ENCODE results near the gene MAPK11.

The MAPK11 gene

DNA sequence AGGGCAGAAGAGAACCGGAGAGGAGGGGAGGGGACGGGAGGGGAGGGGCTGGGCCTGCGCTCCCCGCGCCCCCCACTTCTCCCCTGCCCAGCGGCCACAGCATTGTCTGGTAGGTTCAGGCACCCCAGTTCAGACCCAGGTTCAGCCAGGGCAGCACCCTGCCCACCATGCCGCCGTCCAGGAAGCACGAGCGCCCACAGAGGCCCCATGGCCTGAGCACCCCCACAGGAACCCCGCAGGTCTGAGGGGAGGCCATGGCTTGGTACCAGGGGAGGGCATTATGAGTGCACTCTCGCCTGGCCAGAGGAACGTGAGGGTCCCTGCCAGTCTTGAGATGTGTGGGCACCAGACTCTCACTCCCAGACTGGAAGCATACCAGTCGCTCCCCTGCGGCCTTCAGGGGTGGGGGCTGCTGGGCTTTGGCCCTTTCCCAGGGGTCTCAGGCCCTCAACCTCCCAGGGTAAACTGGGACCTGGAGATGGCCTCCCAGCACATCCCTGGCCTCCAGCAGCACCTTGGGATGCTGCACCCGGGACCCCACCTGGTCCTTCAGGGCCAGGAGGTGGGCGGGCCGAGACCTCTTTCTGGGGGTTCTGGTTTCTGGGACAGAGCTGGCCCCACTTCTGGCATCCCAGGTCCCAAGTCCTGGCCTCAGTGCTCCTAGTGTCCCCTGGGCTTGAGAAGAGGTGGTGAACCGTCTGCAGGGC, 37.9 kb upstream of the MAPK11 start:
- no peak for DNase-seq

DNA sequence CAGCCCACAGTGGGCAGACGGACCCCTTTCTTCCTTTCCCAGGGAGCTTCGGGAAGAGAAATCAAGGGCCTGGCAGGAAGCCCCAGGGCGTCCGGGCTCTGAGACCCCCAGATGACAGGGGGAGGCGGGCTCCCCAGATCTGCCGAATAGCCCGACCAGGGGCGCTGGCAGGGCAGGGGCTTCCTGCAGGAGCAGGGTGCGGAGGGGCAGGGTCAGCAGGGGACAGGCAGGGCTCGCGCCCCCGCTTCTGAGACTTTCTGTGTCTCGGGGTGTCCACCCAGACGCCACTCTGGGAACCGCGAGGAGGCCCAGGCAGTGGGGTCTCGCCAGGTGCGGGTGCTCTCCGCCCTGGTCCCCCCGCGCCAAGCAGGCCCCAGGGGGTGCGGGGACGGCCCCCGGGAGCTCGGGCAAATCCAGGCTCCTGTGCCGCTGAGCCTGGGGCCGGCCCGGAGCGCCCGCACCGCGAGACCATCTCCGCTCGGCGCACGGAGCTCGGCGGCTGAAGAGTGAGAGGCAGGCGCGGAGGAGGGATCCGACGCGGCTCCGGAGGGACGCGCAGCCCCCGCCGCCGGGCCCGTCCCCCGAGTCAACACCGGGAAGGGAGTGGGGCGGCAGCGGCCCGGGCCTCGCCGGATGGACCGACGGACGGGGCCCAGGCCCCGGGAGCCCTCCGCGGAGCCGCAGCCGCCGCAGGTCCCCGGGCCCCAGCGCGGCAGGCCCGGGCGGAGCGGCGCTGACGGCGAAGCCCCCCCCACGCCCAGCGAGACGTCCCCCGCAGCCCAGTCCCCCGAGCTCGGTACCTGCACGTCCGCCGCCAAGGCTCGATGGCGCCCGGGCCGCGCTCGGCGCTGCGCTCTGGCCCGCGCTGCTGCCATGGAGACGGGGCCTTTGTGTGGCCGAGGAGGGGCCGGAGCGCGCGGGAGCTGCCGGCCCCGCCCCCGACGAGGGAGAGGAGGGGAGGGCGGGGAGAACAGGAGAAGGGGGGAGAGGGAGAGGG, 36.9 kb upstream of the MAPK11 start, which contains the start of gene PLXNB2:
Gene PLXNB2, minus strand, starts transcription at position 894 of the 997 bp plus-strand sequence. CDS start 17,062 bp downstream, outside the sequence.
- DNase-seq, result peak; percentile 87

DNA sequence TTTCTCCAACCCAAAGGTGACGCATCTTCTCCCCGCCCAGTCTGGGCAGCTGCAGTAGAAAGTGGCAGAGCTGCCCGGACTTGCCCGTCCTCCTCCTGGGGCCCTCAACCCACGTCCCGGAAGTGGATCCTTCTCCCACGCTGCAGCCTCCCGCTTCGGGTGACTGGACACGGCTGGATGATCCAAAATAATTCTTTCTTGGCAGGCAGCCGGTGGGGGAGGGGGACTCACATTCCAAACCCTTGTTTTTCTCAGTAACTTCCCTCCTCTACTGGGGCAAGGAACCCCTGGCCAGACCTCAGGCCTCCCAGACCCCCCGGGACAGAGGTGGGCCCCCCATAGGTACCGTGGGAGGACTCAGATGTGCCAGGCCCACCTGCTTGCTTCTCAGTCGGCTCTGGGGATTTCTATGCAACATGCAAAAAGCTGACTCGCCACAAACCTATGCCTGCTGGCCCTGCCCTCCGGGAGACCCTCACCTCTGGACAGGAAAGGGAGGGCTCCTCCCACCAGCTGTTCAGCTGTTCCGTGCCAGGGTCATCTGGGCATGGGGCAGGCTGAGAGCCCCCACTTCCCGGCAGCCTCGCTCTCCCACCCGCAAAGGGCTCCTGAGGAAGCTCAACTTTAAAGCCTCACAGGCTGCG, 35.9 kb upstream of the MAPK11 start:
- peak; percentile 49 for DNase-seq

DNA sequence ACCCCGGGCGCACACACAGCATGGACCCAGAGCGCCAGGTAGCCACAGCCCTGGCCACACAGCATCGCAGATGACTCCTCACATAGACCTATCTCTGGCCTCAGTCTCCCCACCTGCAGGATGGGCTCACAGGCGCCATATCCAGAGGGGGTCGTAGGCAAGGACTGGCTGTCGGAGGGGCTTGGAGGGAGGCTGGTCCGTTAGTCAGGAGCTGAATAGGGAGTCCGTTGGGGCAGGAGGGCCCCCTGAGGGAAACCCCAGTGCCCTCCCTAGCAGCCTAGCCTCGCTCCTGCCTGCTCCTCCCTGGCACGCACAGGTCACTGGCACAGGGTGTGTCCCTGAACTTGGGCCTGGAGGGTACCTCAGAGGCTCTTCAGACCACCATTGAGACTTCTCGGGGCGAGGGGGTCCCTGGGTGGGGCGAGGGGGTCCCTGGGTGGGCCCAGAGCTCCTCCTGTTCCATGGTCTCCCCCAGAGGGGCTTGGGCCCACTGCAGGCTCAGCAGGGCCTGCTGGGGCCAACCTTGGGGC, 35.3 kb upstream of the MAPK11 start:
- no peak for DNase-seq

DNA sequence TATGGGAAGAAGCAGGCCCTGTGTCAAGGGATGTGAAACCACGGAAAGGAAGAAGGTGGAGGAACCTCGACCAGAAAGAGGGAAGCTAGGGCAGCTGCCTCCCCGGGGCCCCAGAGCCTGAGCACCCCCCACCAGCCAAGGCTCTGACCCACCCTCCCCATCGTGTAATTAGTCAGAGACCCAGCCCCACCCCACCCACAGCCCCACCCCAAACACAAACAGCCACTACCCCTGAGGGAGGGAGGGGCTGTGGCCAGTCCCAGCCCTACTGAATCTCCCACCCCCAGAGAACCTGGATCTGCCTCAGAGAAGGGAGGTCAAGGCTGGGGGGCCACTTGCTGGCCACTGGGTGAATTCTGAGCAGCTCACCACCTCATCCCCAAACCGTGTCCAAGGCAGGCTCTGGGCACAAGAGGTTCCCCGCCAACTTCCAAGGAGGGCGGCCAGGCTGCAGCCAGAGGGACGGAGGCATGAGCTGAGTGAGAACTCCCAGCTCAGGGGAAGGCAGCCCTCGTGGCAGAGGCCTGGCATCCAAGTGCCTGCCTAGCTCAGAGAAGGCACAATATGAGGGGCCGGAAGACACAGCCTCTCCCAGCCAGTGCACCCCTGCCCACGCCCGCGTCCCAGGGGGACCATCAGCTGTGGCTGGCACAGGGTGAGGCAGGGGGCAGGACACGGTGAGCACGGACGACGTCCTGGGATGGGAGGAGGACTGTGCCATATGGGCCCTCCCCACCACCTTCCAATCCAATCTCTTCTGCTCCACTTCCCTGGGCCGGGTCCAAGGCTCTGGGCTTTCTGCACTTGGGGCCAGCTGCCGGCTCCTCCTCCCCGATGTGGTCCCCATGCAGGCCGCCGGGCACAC, 34.6 kb upstream of the MAPK11 start:
- DNase-seq, result peak; percentile 58

DNA sequence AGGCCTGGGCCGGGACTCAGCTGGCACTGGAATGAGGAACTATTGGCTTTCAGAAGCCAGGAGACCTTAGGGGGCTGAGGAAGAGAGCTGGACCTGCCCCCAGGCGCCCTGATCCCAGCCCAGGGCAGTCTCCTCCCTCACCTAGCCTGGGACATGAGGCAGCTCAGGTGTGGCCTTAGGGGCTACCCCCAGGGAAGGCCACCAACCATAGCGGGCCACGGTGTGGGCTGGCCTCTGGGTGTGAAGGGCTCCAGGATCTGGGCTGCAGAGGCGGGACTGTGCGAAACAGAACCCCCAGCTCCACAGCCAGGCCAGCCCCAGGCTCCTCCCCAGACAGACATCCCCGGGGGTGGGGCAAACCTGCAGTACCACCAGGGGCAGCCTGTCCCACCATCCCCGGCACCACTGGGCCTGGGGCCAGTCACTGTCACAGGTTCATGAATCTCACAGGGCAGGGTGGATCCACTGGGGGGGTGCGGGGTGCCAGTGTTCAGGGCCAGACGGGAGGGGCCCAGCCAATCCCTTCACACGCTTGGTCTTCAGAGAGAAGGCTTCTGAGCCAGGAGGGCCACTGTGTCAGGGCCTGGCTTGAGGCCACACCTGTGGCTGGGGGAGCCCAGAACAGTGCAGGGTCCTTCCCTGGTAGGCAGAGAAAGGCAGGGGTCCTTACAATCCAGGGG, 33.8 kb upstream of the MAPK11 start:
- peak; percentile 50 for DNase-seq

- DNase-seq, result no peak
Observed at GRCh38 chr22:50303515-50303847, 33.3 kb upstream of the MAPK11 start.

- DNase-seq, result no peak
Observed at GRCh38 chr22:50302564-50302963, 32.4 kb upstream of the MAPK11 start.

DNA sequence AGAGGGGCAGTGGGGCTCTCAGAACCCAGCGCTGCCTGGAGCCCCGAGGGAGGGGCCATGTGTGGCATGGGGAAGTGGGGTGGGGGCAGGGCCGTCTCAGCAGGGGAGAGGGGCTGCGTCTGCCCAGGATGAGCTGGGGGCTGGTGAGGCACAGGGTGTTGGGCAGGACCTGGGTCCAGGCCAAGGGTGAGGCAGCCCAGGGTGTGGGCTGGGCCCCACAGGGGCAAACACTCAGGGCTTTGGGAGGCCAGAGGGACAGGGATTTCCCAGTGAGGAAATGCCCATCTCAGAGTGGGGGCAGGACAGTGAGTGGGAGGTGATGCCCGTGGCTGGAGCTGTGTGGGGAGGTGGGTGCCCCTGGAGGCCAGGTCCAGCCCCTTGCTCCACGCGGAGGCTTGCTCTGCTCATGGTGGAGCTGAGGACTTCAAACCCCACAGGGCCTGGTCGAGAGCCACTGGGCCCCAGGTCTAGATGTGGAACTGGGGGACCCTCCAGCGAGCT, 31.9 kb upstream of the MAPK11 start:
- no peak for DNase-seq

GRCh38 chr22:50301581-50301991, 31.4 kb upstream of the MAPK11 start:
- no peak for DNase-seq

GRCh38 chr22:50300620-50301257, 30.6 kb upstream of the MAPK11 start:
- no peak for DNase-seq

DNA sequence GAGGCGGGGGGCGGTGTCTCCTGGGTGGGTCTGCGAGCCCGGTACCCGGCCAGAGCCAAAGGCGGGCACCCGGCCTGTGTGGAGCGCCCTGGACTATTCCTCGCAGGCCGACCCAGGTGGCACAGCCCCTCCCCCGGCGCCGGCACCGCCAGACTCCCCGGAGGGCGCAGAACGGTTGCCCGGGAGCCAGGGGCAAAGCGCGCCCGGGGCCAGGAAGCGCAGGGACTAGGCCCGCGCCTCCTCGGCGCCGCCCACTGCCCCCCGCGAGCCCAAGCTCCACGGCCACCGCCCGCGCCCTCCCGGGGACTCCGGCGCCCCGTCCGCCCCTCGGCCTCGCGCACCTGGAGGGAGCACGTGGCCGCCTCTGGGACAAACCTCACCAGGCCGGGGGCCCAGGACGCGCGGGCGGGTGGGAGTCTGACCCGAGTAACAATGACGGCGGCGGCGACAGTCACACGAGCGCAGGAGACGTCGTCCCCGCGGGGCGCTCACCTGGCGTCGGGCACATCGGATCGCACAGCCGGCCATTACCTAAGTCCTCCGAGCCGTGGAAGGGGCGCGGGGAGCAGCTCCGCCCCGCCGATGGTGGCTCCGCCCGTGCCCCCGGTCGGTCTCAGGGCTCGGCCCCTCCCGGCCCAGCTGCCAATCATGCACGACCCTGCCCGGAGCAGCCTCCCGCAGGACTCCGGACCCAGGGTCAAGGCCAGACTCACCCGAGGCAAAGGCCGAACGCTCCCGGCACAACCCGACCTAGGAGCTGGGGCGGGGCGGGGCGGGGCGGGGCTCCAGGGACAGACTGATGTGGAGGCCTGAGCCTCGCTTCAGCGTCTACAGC, 29.8 kb upstream of the MAPK11 start:
- no peak for DNase-seq

- no peak for DNase-seq
Observed at GRCh38 chr22:50298937-50299784, 29.0 kb upstream of the MAPK11 start.

GRCh38 chr22:50298266-50298637, 28.1 kb upstream of the MAPK11 start:
- no peak for DNase-seq

GRCh38 chr22:50297510-50298265, 27.5 kb upstream of the MAPK11 start:
- DNase-seq, result no peak

- no peak for DNase-seq
Observed at GRCh38 chr22:50296658-50297490, 26.7 kb upstream of the MAPK11 start.

GRCh38 chr22:50294319-50294656, 24.1 kb upstream of the MAPK11 start:
- DNase-seq, result no peak
